Activated T-cell treated with anti-CD3 and anti-CD28 coated beads, Interleukin-2, amount 50 U/mL, for 24 hours (primary cell): ENCODE results near the gene SPEM2.

Experiments
- DNase-seq: peaks from one replicate; pipeline ENCODE4 v3.0.0-alpha.2; 2020
- H3K27ac Mint-ChIP-seq: 2 replicates; pipeline ENCODE4 v1.8.0; 2020; ENCODE audit warnings: mild to moderate bottlenecking, mixed read lengths
- H3K27me3 Mint-ChIP-seq: 2 replicates; pipeline ENCODE4 v1.8.0; 2020; ENCODE audit warnings: mixed read lengths
- H3K36me3 Mint-ChIP-seq: 2 replicates; pipeline ENCODE4 v1.8.0; 2020; ENCODE audit warnings: low read depth, mixed read lengths
- H3K4me1 Mint-ChIP-seq: 2 replicates; pipeline ENCODE4 v1.8.0; 2020; ENCODE audit warnings: low read depth, mixed read lengths
- H3K4me3 Mint-ChIP-seq: 2 replicates; pipeline ENCODE4 v1.8.0; 2020; ENCODE audit warnings: mild to moderate bottlenecking, moderate library complexity, mixed read lengths
- H3K9me3 Mint-ChIP-seq: 2 replicates; pipeline ENCODE4 v1.8.0; 2020; ENCODE audit warnings: mixed read lengths

Gene SPEM2

GRCh38 chr17:7393613-7394451 lies 31.6 kb upstream of the SPEM2 start:
- H3K36me3 Mint-ChIP-seq = peaks cover 50% of the 10 kb centered on the region
- H3K27me3 Mint-ChIP-seq = no peaks in the 10 kb centered on the region
- no peaks in the 10 kb centered on the region for H3K9me3 Mint-ChIP-seq

DNA sequence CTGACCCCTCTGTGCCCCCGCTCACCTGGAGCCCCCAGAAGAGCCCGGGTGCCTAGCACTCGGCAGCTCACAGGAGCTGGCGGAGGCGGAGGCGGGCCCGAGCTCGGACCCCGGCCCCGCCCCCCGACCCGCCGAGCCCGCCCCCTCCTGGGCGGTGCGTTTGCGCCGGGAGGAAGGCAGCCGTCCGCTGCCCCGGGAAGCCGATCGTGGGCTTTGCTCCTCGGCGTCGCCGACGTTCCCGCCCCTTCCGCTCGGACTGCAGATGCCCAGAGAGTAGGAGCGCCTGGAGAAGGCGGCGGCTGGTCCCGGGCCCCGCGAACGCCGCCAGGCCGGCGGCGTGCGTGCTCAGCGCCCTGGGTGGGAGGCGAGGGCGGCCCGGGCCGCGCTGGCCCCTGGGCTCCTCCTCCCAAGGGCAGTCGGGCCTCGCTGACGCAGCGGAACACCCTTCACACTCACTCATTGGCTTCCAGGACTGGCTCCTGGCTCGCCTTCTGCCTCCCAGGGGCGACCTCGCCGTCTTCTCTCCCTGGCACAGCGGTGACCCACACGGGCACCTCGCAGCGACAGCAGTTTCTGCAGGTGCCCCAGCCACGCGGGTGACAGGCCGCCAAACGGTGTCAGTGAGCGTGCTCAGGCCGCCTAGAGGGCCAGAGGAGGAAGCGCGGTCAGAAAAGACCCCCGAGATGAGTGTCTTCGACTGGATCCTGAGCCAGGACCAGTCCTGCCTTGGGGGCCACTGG lies 30.8 kb upstream of the SPEM2 start, which contains the start of gene PLSCR3:
Gene PLSCR3, minus strand, starts transcription at position 74 of the 740 bp plus-strand sequence. CDS start 415 bp downstream, outside the sequence.
- Mint-ChIP-seq H3K27me3 (no peaks in the 10 kb centered on the region), H3K4me3 (peak within 1 kb of the TSS; percentile 97), H3K27ac (peak within 1 kb of the TSS; percentile 96), H3K9me3 (no peaks in the 10 kb centered on the region), H3K36me3 (peaks cover 42% of the 10 kb centered on the region), H3K4me1 (peaks cover 31% of the 10 kb centered on the region)
- peak; percentile 95 for DNase-seq

More at GRCh38 chr17:7393613-7394451, 31.6 kb upstream of the SPEM2 start:
- DNase-seq = no peak
- Mint-ChIP-seq H3K27ac (peak overlapping the region; percentile 92), H3K4me3 (peak overlapping the region; percentile 97), H3K4me1 (peaks cover 31% of the 10 kb centered on the region)

GRCh38 chr17:7396147-7396546 lies 29.3 kb upstream of the SPEM2 start:
- Mint-ChIP-seq H3K4me3 (peak overlapping the region; percentile 4), H3K4me1 (peaks cover 28% of the 10 kb centered on the region), H3K27ac (no peak overlapping the region)

DNA sequence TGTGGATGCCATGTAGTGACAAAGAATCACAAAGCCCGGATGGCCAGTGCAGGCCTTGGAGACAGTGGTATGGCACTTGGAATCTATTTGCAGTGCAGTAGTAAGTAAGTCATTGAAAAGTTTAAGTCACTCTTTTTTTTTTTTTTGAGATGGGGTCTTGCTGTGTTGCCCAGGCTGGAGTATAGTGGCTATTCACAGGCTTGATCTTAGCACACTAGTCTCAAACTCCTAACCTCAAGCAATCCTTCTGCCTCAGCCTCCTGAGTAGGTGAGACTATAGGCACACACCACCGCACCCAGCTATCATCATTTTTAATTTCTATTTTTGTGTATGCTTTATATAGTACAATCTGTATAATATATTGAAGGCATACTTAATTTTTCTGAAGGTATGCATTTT lies 26.8 kb upstream of the SPEM2 start:
- Mint-ChIP-seq H3K9me3 (no peaks in the 10 kb centered on the region), H3K4me3 (no peak overlapping the region)
- no peak for DNase-seq

More at GRCh38 chr17:7396147-7396546, 29.3 kb upstream of the SPEM2 start:
- no peaks in the 10 kb centered on the region for H3K27me3 Mint-ChIP-seq
- no peak for DNase-seq
- H3K36me3 Mint-ChIP-seq = peaks cover 27% of the 10 kb centered on the region
- no peaks in the 10 kb centered on the region for H3K9me3 Mint-ChIP-seq

GRCh38 chr17:7403043-7403726 lies 22.2 kb upstream of the SPEM2 start:
- Mint-ChIP-seq H3K9me3 (no peaks in the 10 kb centered on the region), H3K27me3 (peaks cover 8% of the 10 kb centered on the region), H3K27ac (peak overlapping the region; percentile 98), H3K4me3 (peak overlapping the region; percentile 92), H3K4me1 (peaks cover 16% of the 10 kb centered on the region), H3K36me3 (peaks cover 11% of the 10 kb centered on the region)
- DNase-seq = peak; percentile 52

More for the DNA sequence above, 26.8 kb upstream of the SPEM2 start:
- Mint-ChIP-seq H3K4me1 (peaks cover 17% of the 10 kb centered on the region), H3K36me3 (peaks cover 16% of the 10 kb centered on the region), H3K27me3 (no peaks in the 10 kb centered on the region), H3K27ac (no peak overlapping the region)

DNA sequence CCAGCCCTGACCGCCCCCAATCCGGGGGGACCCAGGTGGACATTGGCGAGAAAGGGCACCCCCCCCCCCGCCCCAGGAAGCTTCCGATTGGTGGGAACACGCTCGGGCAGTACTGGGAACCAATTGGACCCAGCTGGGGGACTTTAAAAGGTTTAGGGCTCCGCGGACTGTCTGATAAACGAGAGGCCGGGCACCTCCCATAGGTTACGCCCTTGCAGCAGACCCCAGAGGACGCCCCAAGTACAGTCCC lies 21.8 kb upstream of the SPEM2 start:
- Mint-ChIP-seq H3K4me1 (peaks cover 18% of the 10 kb centered on the region), H3K9me3 (no peaks in the 10 kb centered on the region), H3K27ac (peak overlapping the region; percentile 98), H3K27me3 (peaks cover 8% of the 10 kb centered on the region), H3K4me3 (peak overlapping the region; percentile 92), H3K36me3 (peaks cover 11% of the 10 kb centered on the region)
- DNase-seq = no peak

DNA sequence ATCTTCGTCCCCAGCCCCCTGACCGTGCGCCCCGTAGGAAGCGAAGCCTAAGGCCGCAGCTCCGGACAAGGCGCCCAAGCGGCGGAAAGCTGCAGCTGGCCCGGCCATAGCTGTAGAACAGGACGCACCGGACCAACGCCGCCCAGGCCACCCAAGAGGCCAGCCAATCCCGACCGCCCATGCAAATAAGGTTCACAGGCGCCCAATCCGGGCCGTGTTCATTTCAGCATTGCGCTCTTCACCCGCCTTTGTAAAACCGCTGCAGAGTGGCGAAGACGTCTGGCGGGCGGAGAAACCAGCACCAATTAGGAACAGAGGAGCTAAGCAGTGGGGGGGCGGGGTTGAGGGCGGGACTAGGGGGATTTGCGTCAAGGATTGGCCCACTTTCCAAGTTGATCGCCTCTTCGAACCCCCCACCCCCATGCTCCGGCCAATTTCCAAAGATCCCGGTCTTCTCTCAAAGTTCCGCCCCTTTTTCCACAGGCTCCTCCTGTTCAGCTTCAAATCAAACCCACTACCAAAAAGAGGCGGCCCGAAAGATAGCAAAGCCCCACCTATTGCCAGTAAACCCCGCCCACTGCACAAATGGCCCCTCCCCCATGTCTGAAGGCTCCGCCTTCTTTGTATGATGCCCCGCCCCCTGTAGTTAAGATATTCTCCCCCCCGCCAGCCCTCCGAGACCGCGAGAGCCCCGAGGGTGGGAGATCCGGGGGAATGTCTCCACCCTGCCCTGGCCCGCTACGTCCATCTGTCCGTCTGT lies 21.3 kb upstream of the SPEM2 start, which contains the start of gene TMEM256:
Gene TMEM256, minus strand, starts transcription at position 121 of the 760 bp plus-strand sequence. Its CDS starts 13 bp downstream, at position 108.
- Mint-ChIP-seq H3K27me3 (peaks cover 8% of the 10 kb centered on the region), H3K9me3 (no peaks in the 10 kb centered on the region), H3K4me1 (peaks cover 20% of the 10 kb centered on the region)

DNA sequence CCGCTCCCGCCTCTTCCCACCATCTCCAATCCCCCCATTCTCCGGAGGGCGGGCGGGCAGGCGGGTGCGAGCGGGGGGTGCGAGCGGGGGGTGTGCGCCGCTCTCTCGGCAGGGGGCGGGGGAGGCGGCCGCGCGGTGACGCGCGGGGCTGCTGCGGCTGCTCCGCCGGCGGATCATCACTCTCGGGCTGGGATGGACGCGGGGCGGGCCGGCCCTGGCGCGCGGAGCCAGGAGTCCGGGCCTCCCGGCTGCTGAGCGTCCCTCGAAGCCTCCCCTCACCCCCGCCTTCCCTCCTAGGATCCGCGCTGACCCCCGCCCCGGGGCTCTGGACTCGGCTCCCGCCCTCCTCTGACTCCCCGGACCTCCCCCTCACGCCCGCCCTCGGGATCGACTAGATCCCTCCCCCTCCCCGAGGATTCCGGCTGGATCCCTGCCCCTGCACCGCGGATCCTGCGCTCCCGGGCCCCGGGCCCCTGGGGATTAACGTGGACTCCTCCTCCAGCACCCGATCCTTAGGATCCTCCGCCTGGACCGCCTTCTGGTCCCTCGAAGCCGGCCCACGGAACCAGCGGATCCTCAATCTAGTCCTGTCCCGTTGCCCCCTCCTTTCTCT lies 20.6 kb upstream of the SPEM2 start:
- no peak for DNase-seq
- H3K9me3 Mint-ChIP-seq = no peaks in the 10 kb centered on the region
- H3K27me3 Mint-ChIP-seq = peaks cover 8% of the 10 kb centered on the region
- peaks cover 11% of the 10 kb centered on the region for H3K36me3 Mint-ChIP-seq
- H3K27ac Mint-ChIP-seq = peak overlapping the region; percentile 98
- peaks cover 18% of the 10 kb centered on the region for H3K4me1 Mint-ChIP-seq
- H3K4me3 Mint-ChIP-seq = peak overlapping the region; percentile 92

More for the DNA sequence above, 21.3 kb upstream of the SPEM2 start, which contains the start of gene TMEM256:
- peak within 1 kb of the TSS; percentile 92 for H3K4me3 Mint-ChIP-seq
- DNase-seq = peak; percentile 92
- H3K27ac Mint-ChIP-seq = peak within 1 kb of the TSS; percentile 98
- H3K36me3 Mint-ChIP-seq = peaks cover 11% of the 10 kb centered on the region

- H3K27ac Mint-ChIP-seq = peak overlapping the region; percentile 78
These were observed 19.8 kb upstream of the SPEM2 start for GRCh38 chr17:7405350-7406234.

DNA sequence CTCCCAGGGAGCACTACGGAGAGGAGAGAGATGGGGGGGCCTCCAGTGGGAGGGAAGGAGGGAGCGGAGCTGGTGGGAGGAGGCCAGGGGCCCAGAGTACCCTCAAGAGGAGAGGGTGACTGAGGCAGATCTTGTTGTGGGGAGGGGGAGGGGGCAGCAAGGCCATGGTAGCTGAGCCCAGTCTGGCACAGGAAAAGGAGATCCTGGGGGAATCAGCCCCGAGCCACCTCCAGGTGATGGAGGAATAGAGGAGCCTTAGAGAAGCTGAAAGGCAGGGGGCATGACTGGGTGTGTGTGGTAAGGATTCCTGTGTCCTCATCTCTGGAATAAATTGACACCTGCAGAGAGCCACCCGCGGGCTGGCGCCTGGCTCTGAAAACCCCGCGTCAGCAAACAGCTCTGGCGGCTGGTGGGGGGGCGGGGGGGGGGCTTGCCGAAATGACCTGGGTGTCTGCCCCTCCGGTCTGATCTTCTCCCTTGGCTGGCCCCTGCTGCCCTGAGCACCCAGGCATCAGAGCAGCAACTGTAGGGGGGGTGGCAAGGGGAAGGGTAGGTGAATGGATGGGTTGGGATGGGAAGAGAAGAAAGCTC lies 19.1 kb upstream of the SPEM2 start:
- no peaks in the 10 kb centered on the region for H3K9me3 Mint-ChIP-seq
- peaks cover 11% of the 10 kb centered on the region for H3K36me3 Mint-ChIP-seq
- no peak for DNase-seq
- peak overlapping the region; percentile 25 for H3K4me3 Mint-ChIP-seq
- no peak overlapping the region for H3K27ac Mint-ChIP-seq
- peaks cover 17% of the 10 kb centered on the region for H3K4me1 Mint-ChIP-seq
- peaks cover 8% of the 10 kb centered on the region for H3K27me3 Mint-ChIP-seq

More at GRCh38 chr17:7405350-7406234, 19.8 kb upstream of the SPEM2 start:
- H3K9me3 Mint-ChIP-seq = no peaks in the 10 kb centered on the region
- DNase-seq = no peak
- H3K36me3 Mint-ChIP-seq = peaks cover 11% of the 10 kb centered on the region
- H3K4me1 Mint-ChIP-seq = peaks cover 17% of the 10 kb centered on the region
- peak overlapping the region; percentile 76 for H3K4me3 Mint-ChIP-seq
- H3K27me3 Mint-ChIP-seq = peaks cover 8% of the 10 kb centered on the region

DNA sequence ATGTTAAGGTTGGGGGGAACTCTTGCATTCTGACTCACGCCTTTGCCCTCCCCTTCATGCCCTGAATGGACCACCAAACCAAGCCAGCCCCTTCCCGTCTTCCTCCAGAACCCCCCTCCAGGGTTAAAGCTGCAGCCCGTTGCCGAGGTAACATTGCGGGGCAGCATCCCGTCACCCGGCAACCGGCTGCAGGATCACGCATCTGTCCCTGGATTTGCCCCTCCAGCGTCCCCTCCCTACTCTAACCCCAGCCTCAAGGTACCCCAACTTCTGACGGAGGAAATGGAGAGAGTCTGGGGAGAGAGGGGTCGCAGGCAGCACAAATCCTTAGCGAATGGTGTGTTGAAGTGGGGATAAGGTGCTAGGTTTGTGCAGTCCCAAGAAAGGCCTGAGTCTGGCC lies 18.3 kb upstream of the SPEM2 start:
- Mint-ChIP-seq H3K4me1 (peaks cover 14% of the 10 kb centered on the region), H3K27ac (no peak overlapping the region), H3K27me3 (peaks cover 8% of the 10 kb centered on the region), H3K9me3 (no peaks in the 10 kb centered on the region), H3K4me3 (no peak overlapping the region), H3K36me3 (peaks cover 7% of the 10 kb centered on the region)
- DNase-seq = no peak

- H3K4me3 Mint-ChIP-seq = no peak within 1 kb of the TSS
- peaks cover 8% of the 10 kb centered on the region for H3K27me3 Mint-ChIP-seq
- no peak within 1 kb of the TSS for H3K27ac Mint-ChIP-seq
These were observed 17.7 kb upstream of the SPEM2 start, which contains the start of gene NLGN2 for GRCh38 chr17:7407485-7408251. Gene NLGN2 (plus strand): TSS chr17:7407845. CDS start chr17:7408256, 411 bp downstream.

More at GRCh38 chr17:7407485-7408251, 17.7 kb upstream of the SPEM2 start, which contains the start of gene NLGN2:
- Mint-ChIP-seq H3K9me3 (no peaks in the 10 kb centered on the region), H3K4me1 (peaks cover 14% of the 10 kb centered on the region), H3K36me3 (peaks cover 7% of the 10 kb centered on the region)
- no peak for DNase-seq
